H1 (cell line): Measurements from ENCODE around the gene NFIX. TPM values are rescaled to one million over a fixed set of nuclear protein-coding genes. Genes with fewer than 3 reads are reported as not detected.

ENCODE experiments used
- CTCF ChIA-PET: fragments of 300-600 bp; sonication (Branson Sonifier 250); formaldehyde crosslinking; loops from one replicate; lab custom pipeline; 2021; ENCODE audit not compliant: partially characterized antibody; lab: Charles Lee
- POLR2A ChIA-PET: fragments of 300-600 bp; sonication (Branson Sonifier 250); formaldehyde crosslinking; loops from one replicate; lab custom pipeline; 2021; ENCODE audit warnings: inconsistent platforms; ENCODE audit not compliant: partially characterized antibody; lab: Charles Lee
- DNase-seq, 2 experiments: peaks; one replicate each; pipeline versions ENCODE4 v3.0.0 to v3.0.0-alpha.2; 2010 to 2022; ENCODE audit warnings: low spot score in 2 of 2, low read depth in 1 of 2, mixed read lengths in 1 of 2
- FAIRE-seq: peaks from 2 replicates; lab custom pipeline; 2011; peaks lifted over from hg19 to GRCh38; lab: Jason Lieb, UNC
- H2AFZ ChIP-seq: 2 replicates; pipeline ENCODE4 v1.8.1; 2012; ENCODE audit warnings: low read length, inconsistent platforms
- H2AK5ac ChIP-seq: 2 replicates; pipeline ENCODE4 v1.6.1; 2013; ENCODE audit warnings: low read depth, low read length
- H2BK120ac ChIP-seq: replicated peaks from 2 replicates; pipeline ENCODE3; 2013; ENCODE audit warnings: low read depth, low read length, inconsistent platforms
- H2BK12ac ChIP-seq: 2 replicates; pipeline ENCODE4 v1.6.1; 2013; ENCODE audit warnings: low read depth, low read length
- H2BK15ac ChIP-seq: 2 replicates; pipeline ENCODE4 v1.6.1; 2013; ENCODE audit warnings: low read length
- H2BK20ac ChIP-seq: 2 replicates; pipeline ENCODE4 v1.6.1; 2013; ENCODE audit warnings: low read length
- H2BK5ac ChIP-seq: 2 replicates; pipeline ENCODE4 v1.6.1; 2013; ENCODE audit warnings: low read depth, low read length
- H3K14ac ChIP-seq: 2 replicates; pipeline ENCODE4 v1.6.1; 2013; ENCODE audit warnings: inconsistent platforms; ENCODE audit not compliant: insufficient read length
- H3K18ac ChIP-seq: 2 replicates; pipeline ENCODE4 v1.6.1; 2013; ENCODE audit warnings: low read length; ENCODE audit errors: extremely low read depth
- H3K23ac ChIP-seq: 2 replicates; pipeline ENCODE4 v1.6.1; 2013; ENCODE audit warnings: inconsistent platforms; ENCODE audit not compliant: insufficient read length
- H3K23me2 ChIP-seq: 2 replicates; pipeline ENCODE4 v1.6.1; 2013; ENCODE audit warnings: low read depth, low read length
- H3K27ac ChIP-seq: 2 replicates; pipeline ENCODE4 v1.6.1; 2011; ENCODE audit warnings: low read depth, low read length, inconsistent platforms
- H3K27me3 ChIP-seq, 4 experiments: replicated peaks in 1 of 4; 1 replicate in 1 of 4; 2 replicates in 3 of 4; pipeline versions ENCODE4 v1.6.1 to v1.8.1; 2011 to 2013; ENCODE audit warnings: low read length in 3 of 4, mild to moderate bottlenecking in 3 of 4, inconsistent platforms in 2 of 4, mixed read lengths in 2 of 4, moderate library complexity in 1 of 4; ENCODE audit not compliant: control insufficient read depth in 3 of 4, insufficient read depth in 3 of 4; ENCODE audit errors: extremely low read depth in 1 of 4
- H3K36me3 ChIP-seq, 4 experiments: 2 replicates each; pipeline versions ENCODE4 v1.6.1 to v1.8.1; 2011 to 2013; ENCODE audit warnings: mild to moderate bottlenecking in 4 of 4, low read length in 3 of 4, moderate library complexity in 2 of 4, control low read depth in 1 of 4, inconsistent platforms in 1 of 4; ENCODE audit not compliant: insufficient read depth in 4 of 4, control insufficient read depth in 2 of 4
- H3K4ac ChIP-seq: replicated peaks from 2 replicates; pipeline ENCODE3; 2013; ENCODE audit warnings: low read length, low read depth, mixed read lengths, inconsistent platforms; ENCODE audit not compliant: insufficient read length
- H3K4me1 ChIP-seq, 4 experiments: replicated peaks in 1 of 4; 1 replicate in 1 of 4; 2 replicates in 3 of 4; pipeline versions ENCODE4 v1.6.1 to v1.8.1; 2011 to 2013; ENCODE audit warnings: low read length in 3 of 4, inconsistent platforms in 2 of 4, mixed read lengths in 1 of 4; ENCODE audit not compliant: insufficient read depth in 4 of 4, control insufficient read depth in 3 of 4
- H3K4me2 ChIP-seq, 2 experiments: 2 replicates each; pipeline versions ENCODE4 v1.6.1 to v1.8.1; 2011 to 2013; ENCODE audit warnings: low read depth in 2 of 2, low read length in 2 of 2, control low read depth in 1 of 2, inconsistent platforms in 1 of 2, mild to moderate bottlenecking in 1 of 2; ENCODE audit not compliant: insufficient read depth in 1 of 2
- H3K4me3 ChIP-seq, 4 experiments: fragments of 200-600, 300-600 bp in 1 of 4; sonication (generic), shearing (Covaris generic), sonication (Bioruptor Twin) in 1 of 4; 2 replicates each; pipeline versions ENCODE4 v1.5.1 to v1.8.1; 2011 to 2016; ENCODE audit warnings: low read length in 4 of 4, low read depth in 3 of 4, control low read depth in 2 of 4, inconsistent platforms in 2 of 4, mild to moderate bottlenecking in 2 of 4, mixed read lengths in 1 of 4, moderate library complexity in 1 of 4; ENCODE audit not compliant: insufficient read depth in 2 of 4; ENCODE audit errors: extremely low read depth in 1 of 4
- H3K56ac ChIP-seq: replicated peaks from 2 replicates; pipeline ENCODE3; 2013; ENCODE audit warnings: low read depth, mild to moderate bottlenecking, mixed read lengths, low read length, inconsistent platforms; ENCODE audit not compliant: insufficient read length
- H3K79me1 ChIP-seq: 2 replicates; pipeline ENCODE4 v1.6.1; 2013; ENCODE audit warnings: low read depth, low read length, control low read depth
- H3K79me2 ChIP-seq, 2 experiments: 2 replicates each; pipeline versions ENCODE4 v1.6.1 to v1.8.1; 2012 to 2013; ENCODE audit warnings: low read length in 2 of 2, mild to moderate bottlenecking in 2 of 2, inconsistent platforms in 1 of 2; ENCODE audit not compliant: insufficient read depth in 2 of 2, control insufficient read depth in 1 of 2
- H3K9ac ChIP-seq, 4 experiments: replicated peaks in 1 of 4; 1 replicate in 1 of 4; 2 replicates in 3 of 4; pipeline versions ENCODE4 v1.6.1 to v1.8.1; 2011 to 2013; ENCODE audit warnings: low read depth in 3 of 4, low read length in 3 of 4, control low read depth in 2 of 4, mild to moderate bottlenecking in 2 of 4, moderate library complexity in 2 of 4, inconsistent platforms in 1 of 4; ENCODE audit errors: extremely low read depth in 1 of 4
- H3K9me3 ChIP-seq, 2 experiments: 2 replicates each; pipeline versions ENCODE4 v1.6.1 to v1.8.1; 2012 to 2013; ENCODE audit warnings: mild to moderate bottlenecking in 2 of 2, moderate library complexity in 2 of 2, control low read depth in 1 of 2, inconsistent platforms in 1 of 2, low read depth in 1 of 2, low read length in 1 of 2, mixed read lengths in 1 of 2; ENCODE audit not compliant: insufficient read depth in 2 of 2
- H4K20me1 ChIP-seq, 2 experiments: replicated peaks in 1 of 2; 2 replicates each; pipeline versions ENCODE3 to v1.8.1; 2011 to 2013; ENCODE audit warnings: inconsistent platforms in 2 of 2, low read length in 2 of 2, mild to moderate bottlenecking in 1 of 2; ENCODE audit not compliant: insufficient read depth in 2 of 2, control insufficient read depth in 1 of 2
- H4K5ac ChIP-seq: 2 replicates; pipeline ENCODE4 v1.6.1; 2013; ENCODE audit warnings: low read length, low read depth, mixed read lengths, inconsistent platforms; ENCODE audit not compliant: insufficient read length
- H4K8ac ChIP-seq: 2 replicates; pipeline ENCODE4 v1.8.0; 2013; ENCODE audit warnings: mild to moderate bottlenecking, moderate library complexity, low read length, inconsistent platforms; ENCODE audit not compliant: insufficient read depth; ENCODE audit errors: extremely low read depth
- H4K91ac ChIP-seq: replicated peaks from 2 replicates; pipeline ENCODE3; 2013; ENCODE audit warnings: low read length, mixed read lengths, inconsistent platforms; ENCODE audit not compliant: insufficient read length
- CTBP2 ChIP-seq: IDR thresholded peaks from 2 replicates; pipeline ENCODE4 v1.7.0; 2011; ENCODE audit warnings: borderline replicate concordance, mild to moderate bottlenecking, moderate library complexity, mixed read lengths, low read length; ENCODE audit not compliant: insufficient read depth, insufficient read length
- WGBS, 2 experiments: shearing (Covaris generic) in 1 of 2; methylation state at CpG; one replicate each; pipeline versions ENCODE4 v1.1.6 to v1.1.7; 2013 to 2015; ENCODE audit warnings: low lambda C conversion rate in 2 of 2, mixed read lengths in 2 of 2, inconsistent platforms in 1 of 2, low coverage in 1 of 2, missing lambda C conversion rate in 1 of 2; ENCODE audit not compliant: insufficient replicate concordance in 2 of 2, insufficient coverage in 1 of 2, insufficient read length in 1 of 2; ENCODE audit errors: extremely low coverage in 1 of 2, missing lambda C conversion rate in 1 of 2; 5-methylcytosine and 5-hydroxymethylcytosine counted together
- polyA plus RNA-seq, 7 experiments: library from polyadenylated mRNA; depleted of rRNA in 3 of 7; stranded (reverse) in 5 of 7; unstranded in 2 of 7; fragments of >200 nt in 5 of 7; fragments of 200-250 nt in 2 of 7; gene quantifications; 1 replicate in 5 of 7; 2 replicates in 1 of 7; 4 replicates in 1 of 7; pipeline versions ENCODE4 v1.2.1 to v1.2.3, GENCODE V29; 2011 to 2013; ENCODE audit warnings: missing spikeins in 2 of 7, mixed read lengths in 2 of 7
- total RNA-seq: library from RNA; stranded (reverse); fragmentation: NEBNext Ultra II Directional; extraction: Animal tissue kit (Norgen Biotek cat#: 25700); gene quantifications from 2 replicates; pipeline ENCODE4 v1.2.1, GENCODE V29; 2021

Gene NFIX
- total and polyA plus RNA-seq, 2 of the 8 experiments (the other 6 are each of a cell fraction or from before 2014, with no cell fraction given), result 0.03 to 0.20 TPM

DNA sequence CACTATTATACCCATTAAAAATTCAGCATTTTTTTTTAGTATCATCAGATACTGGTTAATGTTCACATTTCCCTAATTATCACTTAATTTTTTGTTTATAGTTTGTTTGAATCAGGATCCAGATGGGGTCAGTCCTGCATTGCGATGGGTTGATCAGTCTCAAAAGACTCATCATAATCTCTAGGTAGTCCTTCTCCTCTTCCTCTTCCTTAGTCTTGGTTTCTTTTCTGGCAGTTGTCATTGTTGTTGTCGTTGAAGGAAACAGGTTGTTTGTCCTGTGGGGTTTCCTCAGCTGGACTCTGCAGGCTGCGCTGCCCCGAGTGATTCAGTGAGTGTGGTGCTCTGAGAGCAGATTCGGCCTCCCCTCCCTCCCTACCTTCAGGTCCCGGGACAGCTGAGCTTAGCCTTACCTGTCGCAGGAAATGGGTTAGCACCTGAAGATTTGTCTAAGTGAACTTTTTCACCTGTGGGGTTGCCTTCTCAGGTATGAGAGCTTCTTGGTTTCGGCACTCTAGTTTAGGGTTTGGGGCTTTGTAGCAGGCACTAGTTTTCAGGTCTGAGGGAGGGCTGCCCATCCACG lies 34.1 kb downstream of the NFIX start:
- Histone ChIP-seq H2BK12ac (no peak overlapping the region), H3K36me3 (peaks cover 0 to under 1% (median 0%) of the 10 kb centered on the region in 4 experiments; a peak in 1 of 8 replicates), H3K4me2 (no peak overlapping the region), H3K4me1 (peaks cover 0 to 10% (median 9%) of the 10 kb centered on the region in 4 experiments; a peak in 6 of 7 replicates), H2BK120ac (no peak overlapping the region), H4K91ac (no peak overlapping the region), H4K8ac (no peak overlapping the region), H3K9ac (no peak overlapping the region), H3K23ac (no peak overlapping the region), H2AK5ac (no peak overlapping the region), H3K27ac (no peak overlapping the region), H3K27me3 (peaks cover 54 to 85% (median 77%) of the 10 kb centered on the region in 4 experiments), H3K9me3 (no peaks in the 10 kb centered on the region), H2AFZ (no peak overlapping the region), H3K18ac (no peak overlapping the region), H3K23me2 (peaks cover 2% of the 10 kb centered on the region; the same call in 1 of the 2 replicates), H3K79me1 (no peaks in the 10 kb centered on the region), H3K14ac (no peak overlapping the region), H3K56ac (no peak overlapping the region), H3K4ac (no peak overlapping the region), H2BK5ac (no peak overlapping the region), H4K20me1 (peaks cover 3 to 15% of the 10 kb centered on the region in 2 experiments), H2BK15ac (peak overlapping the region; percentile 92; the same call in 1 of the 2 replicates), H4K5ac (no peak overlapping the region), H3K79me2 (no peaks in the 10 kb centered on the region), H3K4me3 (no peak overlapping the region), H2BK20ac (no peak overlapping the region)
- POLR2A ChIA-PET, result interaction anchor here (1.0 to 2.8 kb wide), 4 partner anchors 12 to 52 kb away, joined by 3 to 14 read pairs (median 3); no protein-coding TSS in a partner anchor
- no peak for DNase-seq
- CTCF ChIA-PET, result interaction anchor here (1.0 to 15.0 kb wide), 13 partner anchors 13 to 142 kb away, joined by 4 to 760 read pairs (median 21); no protein-coding TSS in a partner anchor
- WGBS, 2 experiments, result 69% methylated on average over 8 of the region's 9 CpGs; no CpG with 5 or more reads in 1 of the 2 experiments
- FAIRE-seq, result no peak
- no peak for TF ChIP-seq CTBP2
- TF ChIP-seq, all 59 proteins: peak for 0
